Measurements from ENCODE around the gene CCNB1.

GRCh38 chr5:69209602-69210001, 42.7 kb downstream of the CCNB1 start:
- no peak for TF ChIP-seq USF2 (IDR thresholded peaks at IDR 0.05)
- TF ChIP-seq ESRRA (IDR thresholded peaks at IDR 0.05; ENCODE audit: borderline replicate concordance, low read length) = no peak
- no peak for TF ChIP-seq POLR2A (IDR thresholded peaks at IDR 0.05; ENCODE audit: low read length)
- TF ChIP-seq MAFK (IDR thresholded peaks at IDR 0.05; ENCODE audit: partially characterized antibody) = no peak
- TF ChIP-seq CTCF (IDR thresholded peaks at IDR 0.05) = no peak
- TF ChIP-seq ZNF302 (CRISPR knock-in tag; IDR thresholded peaks at IDR 0.05) = no peak
- TF ChIP-seq KDM1A (IDR thresholded peaks at IDR 0.05; ENCODE audit: low read depth) = no peak
- TF ChIP-seq EP300 (IDR thresholded peaks at IDR 0.05) = no peak
- TF ChIP-seq ZC3H11A (IDR thresholded peaks at IDR 0.05) = no peak
- no peak for TF ChIP-seq BCL3 (IDR thresholded peaks at IDR 0.05)
- no peak for TF ChIP-seq BHLHE40 (IDR thresholded peaks at IDR 0.05; ENCODE audit: low read depth, low read length)
- TF ChIP-seq ELK1 (IDR thresholded peaks at IDR 0.05; ENCODE audit: low read depth, low read length) = no peak
- no peak for TF ChIP-seq KDM5A (IDR thresholded peaks at IDR 0.05)
- no peak for TF ChIP-seq MYC (IDR thresholded peaks at IDR 0.05; ENCODE audit: borderline replicate concordance, low read length)

Data from A549 (cell line).